GM10266 (cell line): ENCODE measurements around the gene AFP.

Experiments used
- DNase-seq: peaks from one replicate; pipeline ENCODE4 v3.0.0; 2012; ENCODE audit errors: extremely low spot score
- CTCF ChIP-seq: IDR thresholded peaks from 2 replicates; pipeline ENCODE4 v1.5.1; 2012; ENCODE audit warnings: mild to moderate bottlenecking, low read depth; ENCODE audit not compliant: control insufficient read depth, insufficient read depth; ENCODE audit errors: missing control alignments

Gene AFP

GRCh38 chr4:73438582-73439215 lies 2.7 kb downstream of the AFP start:
- TF ChIP-seq CTCF = no peak

GRCh38 chr4:73439445-73439844 lies 3.4 kb downstream of the AFP start:
- DNase-seq = no peak
- TF ChIP-seq CTCF = no peak

More at GRCh38 chr4:73438582-73439215, 2.7 kb downstream of the AFP start:
- DNase-seq = no peak

- TF ChIP-seq CTCF = no peak
- DNase-seq = no peak
Measured at GRCh38 chr4:73439991-73440390, 4.0 kb downstream of the AFP start.

GRCh38 chr4:73440653-73441052 lies 4.6 kb downstream of the AFP start:
- DNase-seq = no peak
- no peak for TF ChIP-seq CTCF

GRCh38 chr4:73442275-73442674 lies 6.3 kb downstream of the AFP start:
- no peak for TF ChIP-seq CTCF
- DNase-seq = no peak

- DNase-seq = no peak
- no peak for TF ChIP-seq CTCF
Measured at GRCh38 chr4:73443224-73443623, 7.2 kb downstream of the AFP start.

GRCh38 chr4:73445383-73446335 lies 9.6 kb downstream of the AFP start:
- TF ChIP-seq CTCF = no peak
- no peak for DNase-seq
